A673 (cell line): ENCODE data around the gene SPECC1L. TPM values are rescaled to one million over a fixed set of nuclear protein-coding genes. Genes with fewer than 3 reads are reported as not detected.

Experiments
- BruUV-seq: library from RNA; stranded (reverse); fragments of 400-500 nt; replicated peaks from 2 replicates; lab custom pipeline; 2021; lab: Mats Ljungman, UMichigan
- CTCF ChIA-PET: fragments of 300-600 bp; sonication (Branson Sonifier 250); formaldehyde crosslinking; loops from one replicate; lab custom pipeline; 2022; ENCODE audit warnings: antibody characterized with exemption; lab: Charles Lee
- POLR2A ChIA-PET: fragments of 300-600 bp; sonication (Branson Sonifier 250); formaldehyde crosslinking; loops from one replicate; lab custom pipeline; 2022; ENCODE audit warnings: antibody characterized with exemption; ENCODE audit not compliant: low non-redundant PET; lab: Charles Lee
- DNase-seq: peaks from one replicate; pipeline ENCODE4 v3.0.0-alpha.2; 2015; ENCODE audit warnings: low spot score
- H3K27ac ChIP-seq: fragments of 200-600 bp; sonication (generic); 2 replicates; pipeline ENCODE4 v1.5.1; 2016; ENCODE audit warnings: mixed run types, low read depth, mild to moderate bottlenecking, mixed read lengths, antibody characterized with exemption, low read length; ENCODE audit not compliant: poor library complexity, severe bottlenecking
- H3K27me3 ChIP-seq: fragments of 200-600 bp; sonication (generic); replicated peaks from 2 replicates; pipeline ENCODE4 v1.6.1; 2017; ENCODE audit warnings: mixed run types, low read depth, mild to moderate bottlenecking, mixed read lengths, antibody characterized with exemption, low read length; ENCODE audit not compliant: insufficient read depth, poor library complexity
- H3K36me3 ChIP-seq: fragments of 200-600 bp; sonication (generic); 2 replicates; pipeline ENCODE4 v1.6.1; 2016; ENCODE audit warnings: mixed run types, mild to moderate bottlenecking, mixed read lengths, antibody characterized with exemption, low read length; ENCODE audit not compliant: insufficient read depth, poor library complexity, severe bottlenecking
- H3K4me1 ChIP-seq: fragments of 200-600 bp; sonication (generic); 2 replicates; pipeline ENCODE4 v1.6.1; 2017; ENCODE audit warnings: mixed run types, mild to moderate bottlenecking, mixed read lengths, antibody characterized with exemption, low read length; ENCODE audit not compliant: insufficient read depth, poor library complexity, severe bottlenecking
- H3K4me3 ChIP-seq: fragments of 200-600 bp; sonication (generic); 2 replicates; pipeline ENCODE4 v1.5.1; 2016; ENCODE audit warnings: low read depth, mixed run types, mild to moderate bottlenecking, mixed read lengths, low read length; ENCODE audit not compliant: poor library complexity, severe bottlenecking
- H3K9me3 ChIP-seq: fragments of 200-600 bp; sonication (generic); 2 replicates; pipeline ENCODE4 v1.6.1; 2016; ENCODE audit warnings: mixed run types, low read depth, mild to moderate bottlenecking, mixed read lengths, antibody characterized with exemption, low read length; ENCODE audit not compliant: poor library complexity, severe bottlenecking
- CTCF ChIP-seq: fragments of 300-800, 200-600 bp; sonication (generic); conservative IDR thresholded peaks from 2 replicates; pipeline ENCODE4 v1.5.1; 2017; ENCODE audit warnings: low read depth, mild to moderate bottlenecking, antibody characterized with exemption, low read length, moderate library complexity, mixed read lengths
- EZH2 ChIP-seq: fragments of 200-600 bp; sonication (generic); IDR thresholded peaks from 2 replicates; pipeline ENCODE4 v1.6.1; 2017; ENCODE audit warnings: borderline replicate concordance, low read depth, mild to moderate bottlenecking, mixed read lengths, antibody characterized with exemption, low read length; ENCODE audit not compliant: poor library complexity, severe bottlenecking
- intact Hi-C: fragments of 100-400 bp; cut with micrococcal nuclease; formaldehyde crosslinking; loops from one replicate; pipeline ENCODE4 v1.10.0; 2022; ENCODE audit not compliant: unreplicated experiment
- total RNA-seq: library from RNA; stranded (reverse); gene quantifications from 2 replicates; pipeline ENCODE4 v1.2.3, GENCODE V29; 2021

The SPECC1L gene
- total RNA-seq, 1 experiment from 2014 or later, result 56.7 TPM

- intact Hi-C loops, result no loop called here
- BruUV-seq, result no TSS peak
- peak overlapping the region; percentile 67 for H3K27ac ChIP-seq
- CTCF ChIA-PET, result interaction anchor here (0.5 kb wide), 1 partner anchor 61 kb away, joined by 3 read pairs; no protein-coding TSS in a partner anchor
- H3K4me3 ChIP-seq, result no peak overlapping the region
- TF ChIP-seq CTCF, result no peak
- TF ChIP-seq EZH2, result no peak
- DNase-seq, result no peak
- POLR2A ChIA-PET, result interaction anchor here (0.6 kb wide), 1 partner anchor 88 kb away, joined by 5 read pairs; no protein-coding TSS in a partner anchor
- H3K9me3 ChIP-seq, result no peaks in the 10 kb centered on the region
- H3K4me1 ChIP-seq, result peaks cover 30% of the 10 kb centered on the region
- H3K36me3 ChIP-seq, result no peaks in the 10 kb centered on the region
- no peaks in the 10 kb centered on the region for H3K27me3 ChIP-seq
Measured at GRCh38 chr22:24441406-24442351, 171.0 kb downstream of the SPECC1L start.

GRCh38 chr22:24442352-24442744 lies 171.7 kb downstream of the SPECC1L start:
- Histone ChIP-seq H3K36me3 (no peaks in the 10 kb centered on the region), H3K4me3 (no peak overlapping the region), H3K9me3 (no peaks in the 10 kb centered on the region), H3K27me3 (no peaks in the 10 kb centered on the region), H3K27ac (peak overlapping the region; percentile 67), H3K4me1 (peaks cover 30% of the 10 kb centered on the region)
- ChIA-PET CTCF (interaction anchor here (0.5 kb wide), 1 partner anchor 60 kb away, joined by 3 read pairs; no protein-coding TSS in a partner anchor), POLR2A (interaction anchor here (0.6 kb wide), 1 partner anchor 88 kb away, joined by 5 read pairs; no protein-coding TSS in a partner anchor)
- intact Hi-C loops, result no loop called here
- DNase-seq, result no peak
- no TSS peak for BruUV-seq
- TF ChIP-seq CTCF (no peak), EZH2 (no peak)

- Histone ChIP-seq H3K27me3 (no peaks in the 10 kb centered on the region), H3K4me1 (peaks cover 35% of the 10 kb centered on the region), H3K27ac (no peak overlapping the region), H3K36me3 (no peaks in the 10 kb centered on the region), H3K9me3 (no peaks in the 10 kb centered on the region), H3K4me3 (no peak overlapping the region)
- DNase-seq, result no peak
- ChIA-PET POLR2A (no interaction called here), CTCF (no interaction called here)
- no TSS peak for BruUV-seq
- intact Hi-C loops, result no loop called here
- TF ChIP-seq EZH2 (no peak), CTCF (no peak)
Measured at GRCh38 chr22:24443668-24444067, 173.0 kb downstream of the SPECC1L start.
